ENCODE measurements around the gene MYBPC1.

DNA sequence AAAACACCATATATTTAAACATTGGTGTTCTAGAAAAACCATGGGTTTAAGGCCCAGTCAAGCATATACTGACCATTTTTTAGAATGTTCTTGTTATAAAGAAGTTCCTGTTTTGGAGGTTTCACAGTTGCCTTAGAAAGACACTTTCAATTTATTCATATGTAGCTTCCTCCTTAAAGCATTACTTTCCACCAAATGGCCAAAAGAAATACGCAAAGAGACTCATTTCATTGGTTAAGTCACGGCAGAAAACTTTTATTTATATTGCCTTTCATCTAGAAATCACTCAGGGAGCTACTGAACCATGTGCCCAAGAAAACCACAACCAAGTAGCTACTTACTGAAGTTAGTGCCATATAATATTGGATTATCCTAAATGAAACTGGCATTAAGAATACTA is 40.0 kb downstream of the MYBPC1 start:
- TF ChIP-seq POLR2A (IDR thresholded peaks at IDR 0.05; ENCODE audit: low read length) (no peak), GATA1 (IDR thresholded peaks at IDR 0.05; ENCODE audit: low read depth, low read length) (no peak)

Data from erythroblast (primary cell).